Gastrocnemius medialis (tissue), 4 donors: Measurements from ENCODE around the gene VTI1A. TPM values are rescaled to one million over a fixed set of nuclear protein-coding genes. Genes with fewer than 3 reads are reported as not detected.

ENCODE experiments used
- ATAC-seq, 2 donors: fragments of 150-250 bp; one replicate each; pipeline ENCODE4 v1.9.1; 2016
- DNase-seq, 2 donors: peaks; one replicate each; pipeline ENCODE4 v3.0.0-alpha.2; 2019
- H3K27ac ChIP-seq, 4 donors: fragments of 200-600 bp; sonication (generic); 1 replicate in 1 of 4; 2 replicates in 3 of 4; pipeline ENCODE4 v1.5.1; 2016 to 2018; ENCODE audit warnings: mild to moderate bottlenecking in 2 of 4, moderate library complexity in 1 of 4
- H3K27me3 ChIP-seq, 3 donors: fragments of 200-600 bp; sonication (generic) in 2 of 3; 1 replicate in 1 of 3; 2 replicates in 2 of 3; pipeline versions ENCODE4 v1.5.1 to v1.6.0; 2016 to 2019; ENCODE audit warnings: mild to moderate bottlenecking in 1 of 3, moderate library complexity in 1 of 3
- H3K36me3 ChIP-seq, 2 donors: fragments of 200-600 bp; sonication (generic) in 1 of 2; one replicate each; pipeline ENCODE4 v1.5.1; 2017 to 2018
- H3K4me1 ChIP-seq, 2 donors: fragments of 200-600 bp; sonication (generic) in 1 of 2; one replicate each; pipeline ENCODE4 v1.5.1; 2016 to 2017; ENCODE audit warnings: mild to moderate bottlenecking in 2 of 2
- H3K4me3 ChIP-seq, 4 donors: fragments of 200-600 bp; sonication (generic) in 3 of 4; 1 replicate in 1 of 4; 2 replicates in 3 of 4; pipeline ENCODE4 v1.5.1; 2016 to 2019; ENCODE audit warnings: mild to moderate bottlenecking in 2 of 4
- H3K9me3 ChIP-seq, 3 donors: fragments of 200-600 bp; sonication (generic) in 2 of 3; 1 replicate in 1 of 3; 2 replicates in 2 of 3; pipeline ENCODE4 v1.5.1; 2016 to 2019
- CTCF ChIP-seq, 5 experiments: fragments of 450-650 bp in 3 of 5; fragments of 200-600 bp in 2 of 5; sonication (generic) in 2 of 5; IDR thresholded peaks in 4 of 5; conservative IDR thresholded peaks in 1 of 5; 1 replicate in 4 of 5; 2 replicates in 1 of 5; pipeline ENCODE4 v1.5.1; 2016 to 2019; ENCODE audit warnings: antibody characterized with exemption in 5 of 5, mild to moderate bottlenecking in 3 of 5, moderate library complexity in 3 of 5
- POLR2A ChIP-seq, 2 donors: fragments of 450-650 bp; IDR thresholded peaks; one replicate each; pipeline ENCODE4 v1.6.1; 2017; ENCODE audit warnings: antibody characterized with exemption in 2 of 2, mild to moderate bottlenecking in 2 of 2, moderate library complexity in 2 of 2
- in situ Hi-C, 4 donors: fragments of 200-750 bp; cut with MboI; loops; one replicate each; pipeline versions ENCODE4 v1.15.0 to v1.8.0; 2017; ENCODE audit warnings: low sequenced_read_pairs in 4 of 4
- intact Hi-C: fragments of 100-400 bp; cut with DNase I; formaldehyde crosslinking; loops from one replicate; pipeline ENCODE4 v1.15.1; 2023; ENCODE audit warnings: low total_unique reads
- total RNA-seq, 4 donors: library from RNA; depleted of rRNA; stranded (reverse); fragments of >200 nt; gene quantifications; one replicate each; pipeline versions ENCODE4 v1.1.0 to v1.2.3, GENCODE V29; 2016

The VTI1A gene
- total RNA-seq, 4 donors from 2014 or later: 26.5 to 51.2 (median 30.6) TPM

- Histone ChIP-seq H3K36me3 (no peaks in the 10 kb centered on the region), H3K27ac (no peak overlapping the region), H3K4me1 (no peaks in the 10 kb centered on the region), H3K9me3 (no peaks in the 10 kb centered on the region), H3K27me3 (no peaks in the 10 kb centered on the region), H3K4me3 (no peak overlapping the region)
- DNase-seq (no peak), ATAC-seq (no peak)
- intact Hi-C loops (no loop called here), in situ Hi-C loops (no loop called here)
- TF ChIP-seq POLR2A (IDR thresholded peaks at IDR 0.05): no peak
- TF ChIP-seq CTCF (IDR thresholded peaks at IDR 0.05 in 4 of 5, conservative IDR thresholded peaks at IDR 0.05 in 1 of 5): no peak
Measured at GRCh38 chr10:112584276-112584675, 137.3 kb downstream of the VTI1A start.

DNA sequence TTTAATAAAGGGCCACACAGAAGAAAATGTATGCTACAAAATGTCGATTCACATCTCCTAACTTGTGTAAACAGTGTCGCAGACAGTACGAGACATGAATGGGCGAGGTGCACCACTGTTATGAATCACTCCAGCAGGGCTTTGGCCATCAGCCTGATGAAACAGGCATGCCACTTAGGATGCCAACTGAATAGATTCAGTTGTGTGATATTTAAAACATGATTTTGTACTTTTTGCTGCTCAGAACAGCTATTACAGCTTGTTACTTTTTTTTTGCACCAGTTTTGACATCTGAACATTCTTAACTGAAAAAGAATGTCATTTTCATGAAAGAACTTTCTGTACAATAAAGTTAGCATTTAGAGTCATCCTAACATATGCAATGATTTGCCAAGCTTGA, 138.1 kb downstream of the VTI1A start:
- Histone ChIP-seq H3K27me3 (no peaks in the 10 kb centered on the region), H3K9me3 (no peaks in the 10 kb centered on the region), H3K4me3 (no peak overlapping the region), H3K27ac (no peak overlapping the region), H3K36me3 (no peaks in the 10 kb centered on the region), H3K4me1 (no peaks in the 10 kb centered on the region)
- DNase-seq: no peak
- intact Hi-C loops (no loop called here), in situ Hi-C loops (no loop called here)
- TF ChIP-seq POLR2A (IDR thresholded peaks at IDR 0.05) (no peak), CTCF (IDR thresholded peaks at IDR 0.05 in 4 of 5, conservative IDR thresholded peaks at IDR 0.05 in 1 of 5) (no peak)
- ATAC-seq: no peak

- no peaks in the 10 kb centered on the region for H3K4me1 ChIP-seq
- DNase-seq (no peak), ATAC-seq (no peak)
- H3K27me3 ChIP-seq: no peaks in the 10 kb centered on the region
- no peak overlapping the region for H3K4me3 ChIP-seq
- TF ChIP-seq POLR2A (IDR thresholded peaks at IDR 0.05) (no peak), CTCF (IDR thresholded peaks at IDR 0.05 in 4 of 5, conservative IDR thresholded peaks at IDR 0.05 in 1 of 5) (no peak)
- in situ Hi-C loops (no loop called here), intact Hi-C loops (no loop called here)
- no peaks in the 10 kb centered on the region for H3K9me3 ChIP-seq
- no peaks in the 10 kb centered on the region for H3K36me3 ChIP-seq
- H3K27ac ChIP-seq: no peak overlapping the region
Measured at GRCh38 chr10:112585960-112586359, 138.9 kb downstream of the VTI1A start.

- Histone ChIP-seq H3K36me3 (no peaks in the 10 kb centered on the region), H3K27ac (no peak overlapping the region), H3K4me3 (no peak overlapping the region), H3K9me3 (no peaks in the 10 kb centered on the region), H3K27me3 (no peaks in the 10 kb centered on the region), H3K4me1 (no peaks in the 10 kb centered on the region)
- intact Hi-C loops (no loop called here), in situ Hi-C loops (no loop called here)
- ATAC-seq (no peak), DNase-seq (no peak)
- TF ChIP-seq CTCF (IDR thresholded peaks at IDR 0.05 in 4 of 5, conservative IDR thresholded peaks at IDR 0.05 in 1 of 5) (no peak), POLR2A (IDR thresholded peaks at IDR 0.05) (no peak)
Measured at GRCh38 chr10:112587729-112588128, 140.7 kb downstream of the VTI1A start.

DNA sequence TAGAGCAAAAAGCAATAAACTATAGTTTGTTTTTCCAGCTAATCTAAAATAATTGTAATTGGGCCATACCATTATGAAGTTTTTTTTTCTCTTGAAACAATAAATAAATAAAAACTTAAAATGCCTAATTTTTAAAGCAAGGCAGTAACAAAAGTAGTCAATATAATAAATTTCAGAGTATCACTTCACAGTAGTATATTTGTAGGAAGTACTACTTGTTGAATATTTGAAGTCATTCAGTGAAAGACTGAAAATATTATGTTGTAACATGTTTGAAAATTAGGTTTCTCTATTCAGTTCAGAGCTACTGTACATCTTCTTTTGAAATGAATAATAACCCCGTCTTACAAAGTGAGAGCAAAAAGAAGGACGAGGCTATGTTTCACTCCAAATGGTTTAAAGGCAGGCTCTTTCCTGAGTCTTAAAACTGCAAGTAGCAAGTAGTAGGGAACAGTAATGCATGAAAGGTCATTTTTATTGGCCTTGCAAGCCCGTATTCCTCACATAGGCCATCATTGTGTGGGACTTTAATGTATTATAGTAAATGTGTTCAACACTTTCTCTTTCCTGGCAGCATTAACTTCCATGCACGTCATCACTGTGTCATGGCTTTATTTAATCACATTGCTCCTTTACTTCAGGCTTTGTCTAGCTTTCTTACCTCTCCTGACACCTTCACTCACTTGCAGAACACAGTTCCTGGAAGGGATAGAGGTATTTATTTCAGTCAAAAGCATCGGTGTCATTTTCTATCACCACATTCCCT, 141.4 kb downstream of the VTI1A start:
- Histone ChIP-seq H3K4me3 (no peak overlapping the region), H3K27me3 (no peaks in the 10 kb centered on the region), H3K27ac (no peak overlapping the region), H3K9me3 (no peaks in the 10 kb centered on the region), H3K36me3 (no peaks in the 10 kb centered on the region), H3K4me1 (no peaks in the 10 kb centered on the region)
- DNase-seq (no peak), ATAC-seq (no peak)
- intact Hi-C loops: no loop called here
- in situ Hi-C loops: no loop called here
- TF ChIP-seq CTCF (IDR thresholded peaks at IDR 0.05 in 4 of 5, conservative IDR thresholded peaks at IDR 0.05 in 1 of 5) (no peak), POLR2A (IDR thresholded peaks at IDR 0.05) (no peak)
